Ovary (tissue), 3 donors: ENCODE data around the gene SLC9A1.

Source experiments
- CTCF ChIP-seq, 3 donors: fragments of 450-650 bp in 2 of 3; fragments of 200-600 bp in 1 of 3; IDR thresholded peaks; one replicate each; pipeline versions ENCODE4 v1.5.1 to v1.8.0; 2016 to 2022; ENCODE audit warnings: antibody characterized with exemption in 3 of 3, mild to moderate bottlenecking in 1 of 3
- EP300 ChIP-seq: sonication (generic); formaldehyde crosslinking; IDR thresholded peaks from one replicate; pipeline ENCODE4 v1.6.1; 2017; ENCODE audit warnings: antibody characterized with exemption
- POLR2A ChIP-seq: fragments of 450-650 bp; IDR thresholded peaks from one replicate; pipeline ENCODE4 v1.6.1; 2017; ENCODE audit warnings: antibody characterized with exemption, mild to moderate bottlenecking, moderate library complexity
- donor health status: DM: no; HTN: no; CAD: no.

GRCh38 chr1:27049100-27049499, 105.8 kb downstream of the SLC9A1 start:
- no peak for TF ChIP-seq POLR2A
- no peak for TF ChIP-seq CTCF (IDR thresholded peaks at IDR 0.05)
- TF ChIP-seq EP300 = no peak
